ENCODE results near the gene MAB21L3.

The MAB21L3 gene

DNA sequence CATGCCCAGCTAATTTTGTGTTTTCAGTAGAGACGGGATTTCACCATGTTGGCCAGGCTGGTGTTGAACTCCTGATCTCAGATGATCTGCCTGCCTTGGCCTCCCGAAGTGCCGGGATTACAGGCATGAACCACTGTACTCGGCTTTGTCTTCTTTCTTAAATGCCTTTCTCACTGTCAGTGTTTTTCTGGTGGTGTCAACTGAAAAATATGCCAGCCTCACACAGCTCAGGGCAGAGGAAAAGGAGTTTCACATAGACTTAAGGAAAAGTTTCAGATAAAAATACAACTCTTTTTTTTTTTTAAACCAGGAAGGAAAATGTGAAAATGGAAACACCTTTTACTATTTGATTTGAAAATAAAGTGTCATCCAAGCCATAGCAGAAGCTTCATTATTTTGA lies 4.6 kb upstream of the MAB21L3 start:
- no peak for DNase-seq (ENCODE audit: low read depth, low spot score)
- no peak overlapping the region for H3K27ac ChIP-seq

GRCh38 chr1:116107371-116107770 lies 3.8 kb upstream of the MAB21L3 start:
- H3K27ac ChIP-seq, result no peak overlapping the region
- no peak for DNase-seq (ENCODE audit: low read depth, low spot score)

DNA sequence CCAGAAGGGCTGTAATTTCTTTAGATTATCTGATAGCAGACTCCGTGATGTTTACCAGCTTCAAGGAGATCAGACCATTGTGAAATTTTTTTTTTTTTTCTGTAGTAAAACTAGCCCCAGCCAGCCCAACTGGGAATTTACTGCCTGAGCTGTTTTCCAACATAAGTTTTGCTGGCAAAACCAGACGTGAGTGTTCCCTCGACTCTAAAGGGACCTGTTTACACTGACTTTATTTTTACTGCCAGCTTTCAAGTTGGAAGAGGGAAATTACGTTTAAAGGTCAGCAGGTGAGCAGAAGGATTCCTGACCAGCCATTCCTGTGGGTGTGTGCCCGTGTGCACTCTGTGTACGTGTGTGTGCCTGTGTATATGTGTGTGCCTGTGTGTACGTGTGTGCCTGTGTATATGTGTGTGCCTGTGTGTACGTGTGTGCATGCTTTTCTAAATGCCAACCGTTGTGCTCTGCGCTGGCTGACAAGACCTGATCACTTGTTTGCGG lies 374 bp downstream of the MAB21L3 start:
- H3K27ac ChIP-seq, result peak overlapping the region; percentile 94
- no peak for DNase-seq (ENCODE audit: low read depth, low spot score)

GRCh38 chr1:116112388-116113140 lies 1.4 kb downstream of the MAB21L3 start:
- no peak for DNase-seq (ENCODE audit: low read depth, low spot score)
- peak overlapping the region; percentile 94 for H3K27ac ChIP-seq

- no peak overlapping the region for H3K27ac ChIP-seq
- no peak for DNase-seq (ENCODE audit: low read depth, low spot score)
These were observed 2.4 kb downstream of the MAB21L3 start for GRCh38 chr1:116113615-116114014.

GRCh38 chr1:116115476-116116439 lies 4.6 kb downstream of the MAB21L3 start:
- no peak for DNase-seq (ENCODE audit: low read depth, low spot score)
- peak overlapping the region; percentile 46 for H3K27ac ChIP-seq

- DNase-seq (ENCODE audit: low read depth, low spot score), result no peak
- no peak overlapping the region for H3K27ac ChIP-seq
These were observed 7.3 kb downstream of the MAB21L3 start for GRCh38 chr1:116118471-116118870.

GRCh38 chr1:116119876-116120275 lies 8.7 kb downstream of the MAB21L3 start:
- no peak for DNase-seq (ENCODE audit: low read depth, low spot score)
- H3K27ac ChIP-seq, result no peak overlapping the region

- DNase-seq (ENCODE audit: low read depth, low spot score), result no peak
- H3K27ac ChIP-seq, result peak overlapping the region; percentile 25
These were observed 12.0 kb downstream of the MAB21L3 start for GRCh38 chr1:116122955-116123757.

- H3K27ac ChIP-seq, result peak overlapping the region; percentile 25
- no peak for DNase-seq (ENCODE audit: low read depth, low spot score)
These were observed 12.8 kb downstream of the MAB21L3 start for GRCh38 chr1:116123837-116124533.

DNA sequence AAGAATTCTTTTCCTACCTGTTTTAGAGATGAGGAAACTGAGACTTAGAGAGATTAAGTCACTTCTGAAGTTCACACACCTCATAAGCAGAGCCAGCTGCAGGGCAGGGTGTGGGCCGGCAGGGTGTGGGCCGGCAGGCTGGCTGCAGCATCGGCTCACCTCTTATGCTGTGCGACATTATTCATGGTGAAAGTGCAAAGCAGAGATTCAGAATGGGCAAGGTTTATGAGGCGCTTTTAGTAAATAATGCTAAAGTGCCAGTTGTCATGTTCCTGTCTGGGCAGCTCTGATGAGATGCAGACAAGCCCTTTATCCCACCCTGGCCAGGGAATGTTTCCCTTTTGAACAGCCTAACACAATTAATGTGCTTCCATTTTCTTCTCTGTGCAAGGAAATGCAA lies 14.6 kb downstream of the MAB21L3 start:
- DNase-seq (ENCODE audit: low read depth, low spot score), result no peak
- H3K27ac ChIP-seq, result no peak overlapping the region

GRCh38 chr1:116126281-116126680 lies 15.1 kb downstream of the MAB21L3 start:
- no peak for DNase-seq (ENCODE audit: low read depth, low spot score)
- no peak overlapping the region for H3K27ac ChIP-seq

DNA sequence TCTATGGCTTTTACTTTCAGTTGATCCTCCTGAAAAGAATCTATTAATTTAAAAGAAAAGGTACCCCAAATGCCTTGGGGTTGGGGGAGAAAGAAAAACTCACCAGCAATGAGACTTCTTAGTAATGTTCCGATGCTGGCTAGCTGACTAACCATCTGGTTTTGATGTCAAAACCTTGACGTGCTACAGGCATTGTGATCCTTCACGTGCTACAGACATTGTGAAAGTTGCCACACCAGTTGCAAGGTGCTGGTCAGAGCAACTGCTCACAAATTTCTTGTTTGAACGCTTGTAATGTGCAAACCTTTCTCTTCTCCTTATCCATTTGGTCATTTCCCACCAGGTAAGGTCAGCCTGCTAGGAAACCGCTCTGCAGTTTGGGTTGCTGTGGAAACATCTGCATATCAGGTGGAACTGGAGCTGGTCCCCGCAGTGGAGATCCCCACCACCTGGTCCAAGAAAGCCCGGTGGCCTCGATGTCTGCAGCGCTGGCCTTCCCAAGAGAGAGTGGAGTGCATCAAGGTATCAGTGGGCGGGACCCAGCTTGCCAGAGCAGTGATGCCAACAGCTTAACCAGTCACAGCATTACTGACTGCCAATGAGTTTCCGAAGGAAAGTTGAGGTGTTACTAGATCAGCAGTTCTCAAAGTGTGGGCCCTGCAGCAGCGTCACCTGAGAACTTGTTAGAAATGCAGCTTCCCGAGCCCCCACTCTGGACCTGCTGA lies 16.1 kb downstream of the MAB21L3 start:
- no peak for DNase-seq (ENCODE audit: low read depth, low spot score)
- no peak overlapping the region for H3K27ac ChIP-seq

DNA sequence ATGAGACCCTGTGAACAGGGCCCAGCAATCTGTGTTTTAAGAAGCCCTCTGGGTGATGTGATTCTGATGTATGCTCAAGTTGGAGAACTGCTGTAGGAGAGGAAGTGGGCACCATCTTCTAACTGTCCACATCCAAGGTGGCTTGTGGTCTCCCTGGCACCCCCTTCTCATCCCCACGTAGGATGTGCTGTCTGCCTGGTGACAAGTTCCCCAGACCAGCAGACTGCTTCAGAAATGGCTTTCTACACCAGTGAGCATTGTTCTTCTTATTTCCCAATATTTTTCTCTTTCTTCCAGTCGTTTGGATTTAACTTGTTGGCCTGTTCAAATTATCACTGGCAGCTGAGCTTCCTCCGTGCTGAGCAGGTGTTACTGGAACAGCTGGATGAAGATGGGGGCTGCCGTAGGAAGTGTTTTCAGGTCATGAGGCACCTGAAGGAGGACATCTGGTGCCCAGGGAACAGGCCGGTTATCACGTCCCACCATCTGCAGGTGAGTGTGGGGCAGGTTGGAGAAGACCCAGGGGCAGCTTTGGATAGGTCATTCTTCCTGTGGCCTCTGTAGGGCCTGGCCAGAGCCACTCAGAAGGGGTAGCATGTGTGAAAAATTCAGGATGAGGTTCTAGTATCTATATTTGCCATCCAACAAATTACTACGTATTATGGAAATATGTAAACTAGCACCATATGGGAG lies 16.8 kb downstream of the MAB21L3 start:
- DNase-seq (ENCODE audit: low read depth, low spot score), result no peak
- H3K27ac ChIP-seq, result no peak overlapping the region

- H3K27ac ChIP-seq, result no peak overlapping the region
These were observed 17.5 kb downstream of the MAB21L3 start for GRCh38 chr1:116128664-116129063.

DNA sequence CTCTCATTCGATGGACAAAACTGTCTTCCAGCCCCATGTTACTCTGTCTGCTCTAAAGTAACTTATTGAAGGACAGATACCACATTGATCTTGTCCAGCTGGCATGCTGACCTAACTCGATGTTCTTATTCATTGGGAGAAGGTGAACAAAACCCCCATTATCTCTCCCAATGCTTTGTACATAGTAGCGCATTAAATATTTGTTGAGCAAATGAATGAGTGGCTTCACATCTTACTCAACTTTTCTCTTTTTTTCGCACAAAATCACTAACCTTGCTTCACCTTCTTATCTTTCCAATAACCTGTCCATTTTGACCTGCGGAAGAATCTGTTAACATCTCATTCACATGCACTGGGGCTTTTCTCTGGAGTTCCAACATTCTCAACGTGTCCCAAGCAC lies 18.3 kb downstream of the MAB21L3 start:
- DNase-seq (ENCODE audit: low read depth, low spot score), result no peak
- no peak overlapping the region for H3K27ac ChIP-seq

More at GRCh38 chr1:116128664-116129063, 17.5 kb downstream of the MAB21L3 start:
- DNase-seq (ENCODE audit: low read depth, low spot score), result no peak

DNA sequence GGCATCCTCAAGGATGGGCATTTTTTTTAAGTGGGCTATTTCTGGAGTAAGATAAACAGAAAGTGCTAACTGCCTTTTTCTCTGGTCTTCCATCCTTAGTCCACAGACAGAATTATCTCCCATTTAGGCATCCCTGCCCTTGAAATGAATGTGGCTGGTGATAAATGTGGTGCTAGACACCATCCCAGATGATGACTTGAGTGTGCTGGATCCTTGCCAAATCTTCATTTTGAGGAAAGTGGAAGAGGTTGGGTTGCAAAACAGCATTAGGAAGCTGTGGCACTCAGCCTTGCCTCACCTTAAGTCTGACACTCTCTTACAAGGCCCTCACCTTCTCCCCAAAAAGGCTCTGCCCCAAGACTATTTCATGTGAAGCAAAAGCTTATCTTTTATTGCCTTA lies 19.2 kb downstream of the MAB21L3 start:
- DNase-seq (ENCODE audit: low read depth, low spot score), result no peak

GRCh38 chr1:116131170-116131569 lies 20.0 kb downstream of the MAB21L3 start:
- DNase-seq (ENCODE audit: low read depth, low spot score), result no peak
- no peak overlapping the region for H3K27ac ChIP-seq

More for the DNA sequence above, 19.2 kb downstream of the MAB21L3 start:
- H3K27ac ChIP-seq, result no peak overlapping the region
